ENCODE results near the gene STK32A. TPM values are rescaled to one million over a fixed set of nuclear protein-coding genes. Genes with fewer than 3 reads are reported as not detected.

The STK32A gene
- total RNA-seq, 2 donors from 2014 or later: 9.8 to 21.8 TPM

DNA sequence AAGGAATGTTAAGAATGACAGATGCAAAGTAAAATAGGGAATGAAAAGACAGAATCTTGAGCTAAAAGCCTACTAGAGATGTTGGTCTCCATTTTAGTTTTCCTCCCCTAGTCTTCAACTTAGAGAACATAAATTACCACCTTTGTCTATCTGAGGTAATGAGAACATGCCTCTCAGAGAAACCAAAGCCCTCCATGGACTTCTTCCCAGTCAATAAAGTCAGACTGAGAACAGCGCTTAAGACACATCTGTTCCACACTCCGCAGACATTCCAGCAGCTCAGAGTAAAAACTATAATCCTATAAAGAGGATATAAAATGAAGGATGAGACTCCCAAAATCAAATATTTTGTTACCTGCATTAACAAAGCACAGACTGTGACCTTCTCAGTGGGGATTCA is 195.8 kb downstream of the STK32A start:
- Mint-ChIP-seq H3K27ac (peak overlapping the region; percentile 27), H3K36me3 (ENCODE audit: low read depth) (peaks cover 3% of the 10 kb centered on the region), H3K9me3 (no peaks in the 10 kb centered on the region), H3K4me1 (peaks cover 35% of the 10 kb centered on the region), H3K27me3 (ENCODE audit: insufficient read depth) (no peaks in the 10 kb centered on the region), H3K4me3 (no peak overlapping the region)
- no peaks in the 10 kb centered on the region for H3K36me3 ChIP-seq (ENCODE audit: control insufficient read depth, insufficient read depth, low read length)
- no peak overlapping the region for H3K4me3 ChIP-seq (ENCODE audit: low read length)
- H3K27ac ChIP-seq (ENCODE audit: low read depth, low read length): no peak overlapping the region
- peaks cover 8% of the 10 kb centered on the region for H3K4me1 ChIP-seq (ENCODE audit: control insufficient read depth, insufficient read depth, low read length)
- H3K27me3 ChIP-seq (ENCODE audit: control insufficient read depth, insufficient read depth, low read length, poor library complexity, severe bottlenecking): no peaks in the 10 kb centered on the region
- DNase-seq: no peak
- 100% methylated on average over 1 to 2 of the region's 2 CpGs for WGBS, 2 experiments (ENCODE audit: insufficient coverage in 1 of 2, insufficient read length in 1 of 2)
- TF ChIP-seq, protein P1, sequence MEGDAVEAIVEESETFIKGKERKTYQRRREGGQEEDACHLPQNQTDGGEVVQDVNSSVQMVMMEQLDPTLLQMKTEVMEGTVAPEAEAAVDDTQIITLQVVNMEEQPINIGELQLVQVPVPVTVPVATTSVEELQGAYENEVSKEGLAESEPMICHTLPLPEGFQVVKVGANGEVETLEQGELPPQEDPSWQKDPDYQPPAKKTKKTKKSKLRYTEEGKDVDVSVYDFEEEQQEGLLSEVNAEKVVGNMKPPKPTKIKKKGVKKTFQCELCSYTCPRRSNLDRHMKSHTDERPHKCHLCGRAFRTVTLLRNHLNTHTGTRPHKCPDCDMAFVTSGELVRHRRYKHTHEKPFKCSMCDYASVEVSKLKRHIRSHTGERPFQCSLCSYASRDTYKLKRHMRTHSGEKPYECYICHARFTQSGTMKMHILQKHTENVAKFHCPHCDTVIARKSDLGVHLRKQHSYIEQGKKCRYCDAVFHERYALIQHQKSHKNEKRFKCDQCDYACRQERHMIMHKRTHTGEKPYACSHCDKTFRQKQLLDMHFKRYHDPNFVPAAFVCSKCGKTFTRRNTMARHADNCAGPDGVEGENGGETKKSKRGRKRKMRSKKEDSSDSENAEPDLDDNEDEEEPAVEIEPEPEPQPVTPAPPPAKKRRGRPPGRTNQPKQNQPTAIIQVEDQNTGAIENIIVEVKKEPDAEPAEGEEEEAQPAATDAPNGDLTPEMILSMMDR (conservative IDR thresholded peaks at IDR 0.05): no peak
- H3K9me3 ChIP-seq (ENCODE audit: control insufficient read depth, low read length): no peaks in the 10 kb centered on the region
- H3K9ac ChIP-seq (ENCODE audit: extremely low read depth, low read length, poor library complexity, severe bottlenecking): no peak overlapping the region

DNA sequence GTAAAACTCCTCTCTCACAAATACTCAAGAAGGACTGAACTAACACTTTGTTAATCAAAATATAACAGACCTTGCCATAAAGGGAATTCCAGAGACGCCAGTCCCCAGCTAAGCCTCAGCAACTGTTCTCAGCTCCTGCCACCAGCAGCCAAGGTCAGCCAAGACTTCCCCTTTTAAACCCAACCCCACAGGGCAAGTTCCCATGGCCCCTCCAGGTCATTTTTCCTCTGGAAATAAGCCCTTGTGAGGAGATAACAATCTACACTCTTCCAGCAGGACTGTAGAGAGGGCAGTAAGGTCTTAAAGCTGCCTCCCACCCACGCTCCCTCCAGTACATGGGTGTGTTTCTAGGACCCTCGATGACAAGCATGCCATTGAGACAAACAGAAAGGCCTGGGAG is 196.8 kb downstream of the STK32A start:
- no peak overlapping the region for H3K27ac Mint-ChIP-seq
- H3K36me3 Mint-ChIP-seq (ENCODE audit: low read depth): no peaks in the 10 kb centered on the region
- 92 to 93% methylated on average over 2 to 3 of the region's 3 CpGs for WGBS, 2 experiments (ENCODE audit: insufficient coverage in 1 of 2, insufficient read length in 1 of 2)

DNA sequence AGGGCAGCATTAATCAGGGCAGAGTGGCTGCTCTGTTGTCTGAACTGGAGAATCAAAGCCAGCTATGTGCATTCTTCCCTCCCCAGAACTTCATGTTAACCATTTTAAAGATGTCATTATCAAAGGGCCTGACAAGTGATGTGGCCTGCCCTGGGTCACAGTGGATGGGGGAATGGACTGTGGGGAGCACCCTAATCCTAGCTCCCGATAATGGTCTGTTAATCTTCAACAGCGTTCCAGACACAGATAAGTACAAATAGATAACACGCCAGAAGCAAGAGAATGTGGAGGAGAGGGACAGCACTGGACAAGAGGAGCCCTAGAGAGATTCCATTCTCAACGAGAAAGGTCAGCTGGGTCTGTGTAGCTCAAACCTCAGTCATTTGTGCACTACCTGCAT is 197.5 kb downstream of the STK32A start:
- peaks cover 39% of the 10 kb centered on the region for H3K4me1 Mint-ChIP-seq
- Histone ChIP-seq H3K9me3 (ENCODE audit: control insufficient read depth, low read length) (no peaks in the 10 kb centered on the region), H3K9ac (ENCODE audit: extremely low read depth, low read length, poor library complexity, severe bottlenecking) (no peak overlapping the region), H3K4me1 (ENCODE audit: control insufficient read depth, insufficient read depth, low read length) (peaks cover 8% of the 10 kb centered on the region), H3K27me3 (ENCODE audit: control insufficient read depth, insufficient read depth, low read length, poor library complexity, severe bottlenecking) (no peaks in the 10 kb centered on the region), H3K27ac (ENCODE audit: low read depth, low read length) (no peak overlapping the region), H3K36me3 (ENCODE audit: control insufficient read depth, insufficient read depth, low read length) (no peaks in the 10 kb centered on the region), H3K4me3 (ENCODE audit: low read length) (no peak overlapping the region)
- no peaks in the 10 kb centered on the region for H3K36me3 Mint-ChIP-seq (ENCODE audit: low read depth)
- H3K4me3 Mint-ChIP-seq: no peak overlapping the region
- peak overlapping the region; percentile 2 for H3K27ac Mint-ChIP-seq
- H3K27me3 Mint-ChIP-seq (ENCODE audit: insufficient read depth): no peaks in the 10 kb centered on the region
- DNase-seq: no peak
- TF ChIP-seq, protein P1 (conservative IDR thresholded peaks at IDR 0.05): no peak
- no peaks in the 10 kb centered on the region for H3K9me3 Mint-ChIP-seq
- 80 to 83% methylated on average over 3 to 4 of the region's 4 CpGs for WGBS, 2 experiments (ENCODE audit: insufficient coverage in 1 of 2, insufficient read length in 1 of 2)

More for the DNA sequence above, 196.8 kb downstream of the STK32A start:
- H3K4me1 Mint-ChIP-seq: peaks cover 39% of the 10 kb centered on the region
- peak overlapping the region; percentile 10 for H3K27ac ChIP-seq (ENCODE audit: low read depth, low read length)
- no peak overlapping the region for H3K9ac ChIP-seq (ENCODE audit: extremely low read depth, low read length, poor library complexity, severe bottlenecking)
- TF ChIP-seq, protein P1 (conservative IDR thresholded peaks at IDR 0.05): no peak
- no peaks in the 10 kb centered on the region for H3K9me3 ChIP-seq (ENCODE audit: control insufficient read depth, low read length)
- H3K27me3 Mint-ChIP-seq (ENCODE audit: insufficient read depth): no peaks in the 10 kb centered on the region
- no peaks in the 10 kb centered on the region for H3K27me3 ChIP-seq (ENCODE audit: control insufficient read depth, insufficient read depth, low read length, poor library complexity, severe bottlenecking)
- no peaks in the 10 kb centered on the region for H3K36me3 ChIP-seq (ENCODE audit: control insufficient read depth, insufficient read depth, low read length)
- peaks cover 8% of the 10 kb centered on the region for H3K4me1 ChIP-seq (ENCODE audit: control insufficient read depth, insufficient read depth, low read length)
- no peak overlapping the region for H3K4me3 ChIP-seq (ENCODE audit: low read length)
- DNase-seq: no peak
- no peak overlapping the region for H3K4me3 Mint-ChIP-seq
- H3K9me3 Mint-ChIP-seq: no peaks in the 10 kb centered on the region

Measured in endodermal cell (in vitro differentiated cells).